GM12878 (cell line): ENCODE measurements around the gene TEX36.

ENCODE experiments used
- EP300 ChIP-seq, 2 experiments: fragments of 150-350 bp in 1 of 2; IDR thresholded peaks; 2 replicates each; pipeline ENCODE4 v1.6.1; 2011 to 2012; ENCODE audit warnings: low read depth in 2 of 2, low read length in 2 of 2, borderline replicate concordance in 1 of 2, improper control_type of control experiment in 1 of 2, inconsistent platforms in 1 of 2; ENCODE audit not compliant: control insufficient read depth in 1 of 2
- EZH2 ChIP-seq: IDR thresholded peaks from 2 replicates; pipeline ENCODE4 v1.6.1; 2012; ENCODE audit warnings: low read depth, mild to moderate bottlenecking, control low read depth, inconsistent platforms, low read length, borderline replicate concordance; ENCODE audit not compliant: control insufficient read depth
- MEF2A ChIP-seq: IDR thresholded peaks from 2 replicates; pipeline ENCODE4 v1.6.1; 2011; ENCODE audit warnings: low read depth, mild to moderate bottlenecking, low read length, moderate library complexity; ENCODE audit not compliant: insufficient read depth
- MTA2 ChIP-seq: fragments of 450-650 bp; IDR thresholded peaks from 2 replicates; pipeline ENCODE4 v1.6.1; 2016; ENCODE audit warnings: low read depth, mild to moderate bottlenecking, moderate library complexity
- POLR2A ChIP-seq: IDR thresholded peaks from 2 replicates; pipeline ENCODE4 v1.6.1; 2011; ENCODE audit warnings: low read depth, mild to moderate bottlenecking, low read length
- RAD21 ChIP-seq: IDR thresholded peaks from 2 replicates; pipeline ENCODE4 v1.6.1; 2011; ENCODE audit warnings: mild to moderate bottlenecking, low read depth, low read length, moderate library complexity; ENCODE audit not compliant: insufficient read depth
- TF ChIP-seq, protein P1 (sequence below): IDR thresholded peaks from 2 replicates; pipeline ENCODE4 v1.6.1; 2012; ENCODE audit warnings: low read depth, low read length, improper control_type of control experiment
- TF ChIP-seq, protein P2 (sequence below): IDR thresholded peaks from 2 replicates; pipeline ENCODE4 v1.6.1; 2012; ENCODE audit warnings: low read depth, low read length, improper control_type of control experiment
- TF ChIP-seq, protein P3 (sequence below), 3 experiments: IDR thresholded peaks in 2 of 3; conservative IDR thresholded peaks in 1 of 3; 2 replicates each; pipeline ENCODE4 v1.5.1; 2011; ENCODE audit warnings: low read depth in 3 of 3, low read length in 3 of 3, mild to moderate bottlenecking in 3 of 3, control low read depth in 2 of 3, moderate library complexity in 2 of 3, inconsistent platforms in 1 of 3, mixed read lengths in 1 of 3; ENCODE audit not compliant: control insufficient read depth in 2 of 3, insufficient read depth in 1 of 3; ENCODE audit errors: extremely low read depth in 1 of 3

DNA sequence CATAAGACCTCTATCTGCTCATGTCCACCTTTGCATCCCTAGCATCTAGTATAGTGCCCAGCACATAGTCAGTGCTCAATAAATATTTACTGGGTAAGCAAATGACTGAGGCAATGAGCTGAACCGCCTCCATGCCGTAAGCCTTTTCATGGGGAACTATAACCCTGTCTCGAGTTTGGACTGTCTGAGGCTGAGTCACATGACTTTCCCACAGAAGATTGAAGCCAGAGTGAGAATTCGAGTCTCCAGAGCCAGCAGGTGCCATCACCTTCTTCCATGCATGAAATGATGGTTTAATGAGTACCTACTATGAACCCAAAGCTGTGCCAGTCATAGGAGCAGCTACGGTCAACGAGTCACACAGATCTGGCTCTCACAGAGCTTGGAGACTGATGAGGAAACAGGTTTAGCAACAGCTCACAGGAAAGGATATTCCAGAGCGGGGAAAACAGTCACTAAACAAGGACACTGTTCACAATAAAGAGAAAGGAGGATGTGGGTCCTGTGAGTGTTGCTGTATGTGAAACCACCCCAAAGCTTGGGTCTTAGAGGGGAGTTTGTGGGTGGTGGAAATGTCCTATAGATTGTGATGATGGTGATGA is 75.2 kb downstream of the TEX36 start:
- TF ChIP-seq, protein P1, sequence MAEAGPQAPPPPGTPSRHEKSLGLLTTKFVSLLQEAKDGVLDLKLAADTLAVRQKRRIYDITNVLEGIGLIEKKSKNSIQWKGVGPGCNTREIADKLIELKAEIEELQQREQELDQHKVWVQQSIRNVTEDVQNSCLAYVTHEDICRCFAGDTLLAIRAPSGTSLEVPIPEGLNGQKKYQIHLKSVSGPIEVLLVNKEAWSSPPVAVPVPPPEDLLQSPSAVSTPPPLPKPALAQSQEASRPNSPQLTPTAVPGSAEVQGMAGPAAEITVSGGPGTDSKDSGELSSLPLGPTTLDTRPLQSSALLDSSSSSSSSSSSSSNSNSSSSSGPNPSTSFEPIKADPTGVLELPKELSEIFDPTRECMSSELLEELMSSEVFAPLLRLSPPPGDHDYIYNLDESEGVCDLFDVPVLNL: no peak
- TF ChIP-seq, protein P2, sequence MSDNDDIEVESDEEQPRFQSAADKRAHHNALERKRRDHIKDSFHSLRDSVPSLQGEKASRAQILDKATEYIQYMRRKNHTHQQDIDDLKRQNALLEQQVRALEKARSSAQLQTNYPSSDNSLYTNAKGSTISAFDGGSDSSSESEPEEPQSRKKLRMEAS: no peak
- TF ChIP-seq EP300 (IDR thresholded peaks at IDR 0.05; ENCODE audit: borderline replicate concordance in 1 of 2, control insufficient read depth in 1 of 2, low read depth in 2 of 2, low read length in 2 of 2): no peak
- TF ChIP-seq MEF2A: no peak
- TF ChIP-seq, protein P3, sequence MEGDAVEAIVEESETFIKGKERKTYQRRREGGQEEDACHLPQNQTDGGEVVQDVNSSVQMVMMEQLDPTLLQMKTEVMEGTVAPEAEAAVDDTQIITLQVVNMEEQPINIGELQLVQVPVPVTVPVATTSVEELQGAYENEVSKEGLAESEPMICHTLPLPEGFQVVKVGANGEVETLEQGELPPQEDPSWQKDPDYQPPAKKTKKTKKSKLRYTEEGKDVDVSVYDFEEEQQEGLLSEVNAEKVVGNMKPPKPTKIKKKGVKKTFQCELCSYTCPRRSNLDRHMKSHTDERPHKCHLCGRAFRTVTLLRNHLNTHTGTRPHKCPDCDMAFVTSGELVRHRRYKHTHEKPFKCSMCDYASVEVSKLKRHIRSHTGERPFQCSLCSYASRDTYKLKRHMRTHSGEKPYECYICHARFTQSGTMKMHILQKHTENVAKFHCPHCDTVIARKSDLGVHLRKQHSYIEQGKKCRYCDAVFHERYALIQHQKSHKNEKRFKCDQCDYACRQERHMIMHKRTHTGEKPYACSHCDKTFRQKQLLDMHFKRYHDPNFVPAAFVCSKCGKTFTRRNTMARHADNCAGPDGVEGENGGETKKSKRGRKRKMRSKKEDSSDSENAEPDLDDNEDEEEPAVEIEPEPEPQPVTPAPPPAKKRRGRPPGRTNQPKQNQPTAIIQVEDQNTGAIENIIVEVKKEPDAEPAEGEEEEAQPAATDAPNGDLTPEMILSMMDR (IDR thresholded peaks at IDR 0.05 in 2 of 3, conservative IDR thresholded peaks at IDR 0.05 in 1 of 3; ENCODE audit: control insufficient read depth in 2 of 3, extremely low read depth in 1 of 3, insufficient read depth in 1 of 3, low read depth in 3 of 3, low read length in 3 of 3): no peak
- no peak for TF ChIP-seq MTA2
- no peak for TF ChIP-seq POLR2A
- no peak for TF ChIP-seq EZH2
- no peak for TF ChIP-seq RAD21
